TTC549 (cell line): ENCODE measurements around the gene ARAF.
A peak's percentile ranks its signal among the peaks of the same experiment; 100 is the strongest.
"Not testable (repeated sequence)": the region's sequence is repeated elsewhere in the genome, so short reads cannot be mapped to it uniquely, and the experiment has no call there.

Source experiments
- FAIRE-seq: peaks from 2 replicates; lab custom pipeline; 2012; peaks lifted over from hg19 to GRCh38; lab: Jason Lieb, UNC

Gene ARAF

DNA sequence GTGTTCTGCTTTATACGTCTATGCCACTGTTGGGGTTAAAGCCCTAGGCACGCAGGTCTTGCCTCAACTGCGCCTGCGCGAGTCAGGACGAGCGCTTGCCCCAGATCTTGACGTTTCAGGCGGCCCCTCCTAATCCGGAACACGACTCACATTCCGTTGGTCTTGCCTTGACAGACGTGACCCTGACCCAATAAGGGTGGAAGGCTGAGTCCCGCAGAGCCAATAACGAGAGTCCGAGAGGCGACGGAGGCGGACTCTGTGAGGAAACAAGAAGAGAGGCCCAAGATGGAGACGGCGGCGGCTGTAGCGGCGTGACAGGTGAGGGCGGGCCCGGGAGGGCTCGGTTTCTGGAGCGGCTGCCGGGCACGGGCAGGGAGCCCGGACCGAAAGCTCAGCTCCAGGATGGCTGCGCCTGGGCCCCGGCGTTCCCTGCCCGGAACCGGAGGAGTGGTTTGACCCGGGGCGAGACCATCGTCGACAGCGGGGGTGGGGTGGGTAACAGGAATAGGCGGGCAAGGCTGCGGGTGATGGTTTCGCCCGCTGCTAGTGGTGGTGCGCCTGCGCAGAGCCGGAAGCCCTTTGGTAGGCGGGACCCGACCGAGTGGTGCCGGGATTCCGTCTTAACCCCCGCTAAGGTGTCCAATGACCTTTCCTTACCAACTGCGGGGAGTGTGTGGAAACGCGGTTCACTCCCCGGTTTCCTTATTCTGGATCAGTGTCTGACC is at the start of gene ARAF:
ARAF (plus strand) TSS at position 272 of the 725 bp plus-strand sequence. CDS start 1,763 bp downstream, outside the sequence.
- peak; percentile 55 for FAIRE-seq

DNA sequence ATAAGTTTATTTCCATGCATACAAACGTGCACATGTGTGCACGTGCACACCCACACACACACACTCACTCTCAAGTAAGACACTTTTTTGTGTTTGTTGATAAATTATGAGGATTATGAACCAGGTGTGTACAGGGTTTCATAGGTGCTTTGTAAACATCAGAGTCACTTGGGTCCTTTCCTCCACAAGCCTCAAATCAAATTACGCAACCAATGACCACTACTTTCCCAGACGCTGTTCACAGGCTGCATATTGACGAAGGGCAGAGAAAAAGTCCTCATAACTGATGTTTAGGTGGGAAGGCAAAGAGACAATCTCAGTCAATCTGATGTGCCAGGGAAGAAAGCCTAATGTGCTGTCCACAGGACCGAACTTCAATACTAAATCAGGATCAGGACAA is 48.6 kb upstream of the ARAF start:
- FAIRE-seq: not testable (repeated sequence)

DNA sequence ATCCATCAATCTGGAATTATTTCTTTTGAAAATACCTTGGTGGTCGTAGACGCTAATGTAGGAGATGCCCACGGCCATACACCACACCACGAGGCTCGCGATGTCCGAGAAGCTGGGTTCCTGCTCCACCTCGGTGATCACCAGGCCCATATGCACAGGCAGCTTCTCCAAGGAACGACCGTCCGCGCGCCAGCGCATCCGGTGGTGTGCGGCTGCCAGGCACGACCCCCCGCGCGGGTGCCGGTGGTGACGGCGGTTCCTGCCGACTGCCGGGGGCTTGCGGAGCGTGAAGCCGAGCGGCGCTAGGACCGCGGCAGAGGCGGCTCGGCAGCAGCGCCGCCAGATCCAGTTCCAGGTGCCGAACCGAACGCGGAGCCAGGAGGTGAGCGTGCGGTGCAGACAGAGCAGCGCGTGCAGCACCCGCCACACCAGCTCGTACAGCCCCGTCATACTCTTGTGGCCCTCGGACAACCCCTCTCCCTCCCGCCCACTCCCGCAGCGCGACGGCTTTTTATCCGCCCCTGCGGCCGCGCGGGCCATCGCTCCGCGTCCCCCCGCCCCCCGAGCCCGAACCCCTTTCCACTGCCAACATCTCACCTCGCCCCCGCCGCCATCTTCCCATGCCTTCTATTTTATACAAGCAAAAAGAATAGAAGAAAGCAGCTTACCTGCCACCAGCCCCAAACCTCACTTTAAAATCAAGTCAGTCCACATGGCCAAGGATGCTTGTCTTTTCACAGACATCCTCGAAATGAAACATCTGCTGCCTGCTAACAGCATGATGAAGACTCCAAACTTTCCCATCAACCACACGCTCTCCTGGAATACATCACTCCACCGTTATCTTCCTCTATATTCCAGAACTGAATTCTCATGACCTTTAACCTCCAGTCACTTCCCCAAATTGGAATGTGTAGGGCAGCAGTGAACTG is 47.7 kb upstream of the ARAF start:
- FAIRE-seq: not testable (repeated sequence)

DNA sequence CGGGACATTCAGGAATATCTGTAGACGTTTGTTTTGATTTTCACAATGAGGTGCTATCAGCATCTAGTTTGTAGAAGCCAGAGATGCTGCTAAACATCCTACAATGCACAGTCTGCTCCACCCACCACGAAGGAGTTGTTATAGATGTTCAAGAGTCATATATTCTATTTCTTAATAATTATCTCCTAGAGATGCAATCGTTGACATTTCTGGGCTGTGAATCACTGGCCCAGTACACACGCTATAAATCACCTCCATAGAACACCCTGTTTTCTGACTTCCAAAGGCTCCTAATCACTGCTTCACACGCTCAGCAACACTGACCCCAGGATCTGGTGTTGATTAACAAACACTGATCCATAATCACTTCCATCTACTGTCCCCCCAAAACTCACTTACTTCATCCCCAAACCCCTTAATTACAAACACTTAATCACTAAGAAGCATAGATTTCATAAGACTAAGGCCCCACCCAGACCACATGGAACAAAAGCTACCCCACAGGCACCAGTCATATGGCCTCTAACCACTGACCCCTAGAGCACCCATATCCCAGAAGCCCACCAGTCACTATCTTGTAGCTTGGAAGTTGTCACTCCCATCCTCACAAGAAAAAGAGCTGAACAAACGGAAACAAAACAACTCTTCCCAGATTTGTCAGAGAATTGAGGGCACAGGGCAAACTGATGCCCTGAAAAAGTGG is 46.3 kb upstream of the ARAF start:
- no peak for FAIRE-seq

DNA sequence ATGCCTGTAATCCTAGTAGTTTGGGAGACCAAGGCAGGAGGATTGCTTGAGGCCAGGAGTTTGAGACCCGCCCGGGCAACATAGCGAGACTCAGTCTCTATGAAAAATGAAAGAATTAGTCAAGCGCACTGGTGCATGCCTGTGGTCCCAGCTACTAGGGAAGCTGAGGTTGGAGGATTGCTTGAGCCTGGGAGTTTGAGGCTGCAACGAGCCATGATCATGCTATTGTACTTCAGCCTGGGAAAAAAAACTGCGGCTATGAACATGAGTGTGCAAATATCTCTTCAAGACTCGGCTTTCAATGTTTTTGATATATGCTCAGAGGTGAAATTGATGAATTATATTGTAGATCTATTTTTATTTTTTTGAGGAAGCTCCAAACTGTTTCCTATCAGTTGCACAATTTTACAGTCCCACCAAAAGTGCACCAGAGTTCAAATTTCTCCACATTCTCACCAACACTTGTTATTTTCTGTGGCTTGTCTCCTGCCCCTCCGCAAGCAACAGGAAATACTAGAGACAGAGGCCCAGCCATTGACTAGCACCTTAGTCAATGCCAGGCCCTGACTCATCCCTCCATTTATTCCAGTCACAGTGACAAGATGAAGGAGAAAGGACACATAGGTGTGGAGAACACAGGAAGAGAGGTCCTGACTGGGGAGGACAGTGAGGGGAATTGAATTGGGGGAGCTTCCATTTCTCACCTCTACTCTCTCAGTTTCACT is 44.9 kb upstream of the ARAF start:
- FAIRE-seq: no peak

DNA sequence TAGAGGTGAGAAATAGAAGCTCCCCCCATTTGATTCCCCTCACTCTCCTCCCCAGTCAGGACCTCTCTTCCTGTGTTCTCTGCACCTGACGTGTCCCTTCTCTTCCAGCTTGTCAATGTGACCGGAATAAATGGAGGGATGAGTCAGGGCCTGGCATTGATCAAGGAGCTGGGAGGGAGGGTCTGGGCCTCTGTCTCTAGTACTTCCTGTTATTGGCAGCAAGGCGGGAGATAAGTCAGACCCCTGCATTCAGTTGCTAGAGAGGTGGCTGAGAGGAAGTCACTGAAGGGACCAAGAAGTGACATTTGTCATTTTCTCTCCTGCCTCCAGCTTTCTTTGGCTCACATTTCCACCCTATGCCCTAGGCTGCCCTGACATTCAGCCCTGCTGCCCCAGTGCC is 42.9 kb upstream of the ARAF start:
- no peak for FAIRE-seq

DNA sequence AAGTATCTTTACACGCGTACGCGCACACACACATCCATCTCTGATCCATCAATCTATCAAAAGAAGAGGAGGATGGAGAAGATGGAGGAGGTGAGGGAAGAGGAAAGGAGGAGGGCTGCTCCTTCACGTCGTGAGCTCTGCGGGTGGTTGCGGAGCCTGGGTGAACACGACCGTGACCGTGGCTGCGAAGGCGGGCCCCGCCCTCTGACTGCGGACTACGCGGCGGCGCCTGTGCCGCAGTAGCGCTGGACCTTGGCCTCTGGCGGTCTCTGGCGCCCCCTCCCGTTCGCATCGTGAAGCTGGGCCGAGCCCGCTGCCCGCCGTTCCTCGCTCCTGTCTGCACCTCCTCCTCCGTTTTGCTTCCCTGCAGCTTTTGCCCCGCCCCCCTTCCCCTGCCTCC is 37.7 kb upstream of the ARAF start:
- FAIRE-seq: no peak

DNA sequence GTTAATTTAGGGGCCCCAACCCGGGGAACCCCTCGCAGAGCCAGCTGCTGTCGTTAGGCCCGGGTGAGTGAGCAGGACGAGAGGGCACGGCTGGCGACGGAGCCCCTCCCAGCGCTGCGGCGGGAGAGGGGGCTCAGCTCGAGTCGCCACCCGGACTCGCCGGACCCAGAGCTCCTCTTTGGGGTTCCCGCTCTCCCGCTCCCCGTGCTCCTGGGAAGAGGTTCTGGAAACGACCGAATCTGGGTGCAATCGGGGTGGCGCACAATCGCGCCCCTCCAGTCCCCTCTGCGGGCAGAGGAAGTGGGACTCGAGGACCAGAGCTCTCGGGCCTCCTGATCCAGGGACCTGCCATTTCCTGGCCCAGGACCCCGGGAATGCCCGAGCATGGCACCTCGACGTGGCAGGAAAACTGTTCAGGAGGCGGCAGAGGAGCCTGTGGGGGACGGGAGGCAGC is 37.3 kb upstream of the ARAF start:
- no peak for FAIRE-seq

DNA sequence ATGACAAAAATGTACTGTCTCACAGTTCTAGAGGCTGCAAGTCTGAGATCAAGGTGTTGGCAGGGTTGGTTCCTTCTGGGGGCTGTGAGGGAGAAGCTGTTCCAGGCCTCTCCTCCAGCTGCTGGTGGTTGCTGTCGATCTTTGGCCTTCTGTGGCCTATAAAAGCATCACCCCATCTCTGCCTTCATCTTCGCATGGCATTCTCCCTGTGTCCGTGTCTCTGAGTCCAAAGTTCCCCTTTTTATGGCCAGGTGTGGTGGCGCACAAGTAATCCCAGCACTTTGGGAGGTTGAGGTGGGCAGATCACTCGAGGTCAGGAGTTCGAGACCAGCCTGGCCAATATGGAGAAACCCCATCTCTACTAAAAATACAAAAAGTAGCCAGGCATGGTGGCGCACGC is 31.5 kb upstream of the ARAF start:
- FAIRE-seq: no peak

DNA sequence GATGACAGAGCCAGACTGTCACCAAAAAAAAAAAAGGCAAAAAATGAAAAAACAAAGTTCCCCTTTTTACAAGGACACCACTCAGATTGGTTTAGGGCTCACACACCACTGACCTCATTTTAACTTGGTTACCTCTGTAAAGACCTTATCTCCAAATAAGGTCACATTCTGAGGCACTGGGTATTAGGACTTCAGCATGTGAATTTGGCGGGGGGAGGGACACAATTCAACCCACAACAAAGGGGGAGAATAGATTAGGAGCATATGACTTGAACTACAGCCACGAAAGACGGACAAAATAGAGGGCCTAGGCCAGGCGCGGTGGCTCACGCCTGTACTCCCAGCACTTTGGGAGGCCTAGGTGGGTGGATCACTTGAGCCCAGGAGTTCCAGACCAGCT is 31.0 kb upstream of the ARAF start:
- FAIRE-seq: no peak

DNA sequence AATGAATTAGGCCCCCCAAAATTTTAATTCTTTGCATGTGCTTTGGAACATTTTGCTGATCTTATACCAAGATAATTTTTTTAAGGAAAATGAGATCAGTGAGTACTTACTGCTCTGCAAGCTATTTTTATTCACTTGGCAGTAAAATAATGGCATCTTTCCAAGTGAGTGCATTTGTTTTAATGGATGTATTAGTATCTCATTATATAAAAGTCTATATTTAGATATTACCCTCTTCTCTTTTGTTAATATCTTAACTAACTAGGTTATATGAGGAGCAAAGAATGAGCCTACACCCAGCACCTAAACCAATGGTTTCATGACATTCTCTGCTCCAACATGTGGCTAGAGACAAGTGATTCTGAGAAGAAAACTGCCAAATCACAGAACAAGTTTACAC is 21.1 kb upstream of the ARAF start:
- FAIRE-seq: no peak

DNA sequence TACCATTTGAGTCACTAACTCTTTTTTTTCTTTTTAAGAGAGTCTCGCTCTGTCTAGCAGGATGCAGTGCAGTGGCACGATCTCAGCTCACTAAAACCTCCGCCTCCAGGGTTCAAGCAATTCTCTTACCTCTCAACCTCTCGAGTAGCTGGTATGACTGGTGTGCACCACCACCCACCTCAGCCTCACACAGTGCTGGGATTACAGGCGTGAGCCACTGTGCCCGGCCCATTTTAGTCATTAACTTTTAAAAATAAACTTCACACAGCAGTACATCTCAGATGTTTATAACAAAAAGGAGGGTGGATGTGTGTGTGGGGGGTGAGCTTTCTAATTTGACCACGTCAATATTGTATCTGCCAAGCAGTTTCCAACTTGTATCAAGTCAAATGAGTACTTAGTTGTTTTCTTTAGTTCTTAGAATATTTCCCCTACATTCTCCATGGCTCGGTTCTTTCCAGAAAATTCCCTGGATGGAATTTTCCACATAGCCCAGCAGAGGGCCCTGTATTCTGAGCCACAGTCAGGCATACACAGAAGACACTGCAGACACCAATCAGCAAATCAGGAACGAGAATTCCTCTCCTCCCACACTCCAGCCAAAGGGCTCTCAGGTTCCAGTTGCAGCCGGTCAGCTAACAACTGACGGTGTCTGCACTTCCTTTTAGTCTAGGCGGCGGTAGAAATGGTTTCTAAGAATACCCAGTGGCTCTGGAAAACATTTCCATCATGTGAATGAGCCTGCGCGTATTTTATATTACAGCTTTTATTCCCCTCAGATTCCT is 20.1 kb upstream of the ARAF start:
- FAIRE-seq: peak; percentile 93

DNA sequence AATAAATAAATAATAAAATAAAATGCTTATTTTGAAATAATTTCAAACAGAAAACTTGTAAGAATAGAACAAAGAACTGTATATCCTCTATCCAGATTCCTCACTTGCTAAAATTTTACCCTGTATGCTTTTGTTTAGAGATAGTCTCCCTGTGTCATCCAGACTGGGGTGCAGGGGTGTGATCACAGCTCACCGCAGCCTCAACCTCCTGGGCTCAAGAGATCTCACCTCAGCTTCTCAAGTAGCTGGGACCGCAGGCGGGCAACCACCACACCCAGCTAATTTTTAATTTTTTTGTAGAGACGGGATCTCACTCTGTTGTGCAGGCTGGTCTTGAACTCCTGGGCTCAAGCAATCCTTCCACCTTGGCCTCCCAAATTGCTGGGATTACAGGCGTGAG is 17.5 kb upstream of the ARAF start:
- no peak for FAIRE-seq

DNA sequence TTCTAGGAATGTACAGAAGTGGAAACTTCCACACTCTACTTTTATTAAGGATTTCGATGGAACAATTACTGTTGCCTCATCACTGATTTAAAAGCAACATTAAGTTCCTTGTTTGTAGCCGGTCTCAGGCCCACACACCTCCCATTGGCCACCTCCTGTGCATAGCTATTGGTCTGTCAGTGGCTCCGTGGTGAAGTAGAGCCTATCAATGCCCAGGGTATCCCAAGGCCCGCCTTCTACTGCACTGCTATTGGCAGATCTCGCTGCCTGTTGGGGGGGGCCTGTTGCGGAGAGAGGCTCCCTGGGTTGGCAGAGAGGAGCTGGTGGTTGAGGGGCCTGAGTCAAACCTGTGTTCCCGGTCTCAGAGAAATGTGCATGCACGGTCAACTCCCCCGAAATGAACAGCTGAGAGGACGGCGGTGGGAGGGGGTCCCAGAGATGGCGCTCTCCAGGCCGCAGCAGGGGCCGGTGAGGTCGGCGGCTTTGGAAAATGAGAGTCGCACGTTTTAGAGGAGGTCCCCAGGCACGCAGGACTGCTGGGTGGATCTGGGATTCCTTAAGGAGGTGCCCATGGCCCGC is 4.9 kb upstream of the ARAF start:
- FAIRE-seq: peak; percentile 73

DNA sequence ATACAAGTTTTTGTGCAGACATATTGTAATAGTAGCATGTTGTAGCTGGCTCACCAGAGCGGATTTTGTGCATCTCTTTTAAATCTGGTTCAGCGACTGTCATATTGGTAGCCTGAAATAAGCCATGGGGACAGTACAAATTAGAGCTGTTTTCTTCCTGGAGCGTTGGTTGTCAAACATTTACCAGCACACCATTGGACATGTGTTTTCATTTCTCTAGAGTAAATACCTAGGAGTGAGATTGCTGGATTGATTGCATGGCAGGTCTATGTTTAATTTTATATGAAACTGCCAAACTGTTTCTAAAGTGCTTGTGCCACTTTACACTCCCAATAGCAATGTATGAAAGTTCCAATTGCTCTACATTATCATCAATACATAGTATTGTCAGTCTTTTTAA is 2.6 kb upstream of the ARAF start:
- FAIRE-seq: no peak

DNA sequence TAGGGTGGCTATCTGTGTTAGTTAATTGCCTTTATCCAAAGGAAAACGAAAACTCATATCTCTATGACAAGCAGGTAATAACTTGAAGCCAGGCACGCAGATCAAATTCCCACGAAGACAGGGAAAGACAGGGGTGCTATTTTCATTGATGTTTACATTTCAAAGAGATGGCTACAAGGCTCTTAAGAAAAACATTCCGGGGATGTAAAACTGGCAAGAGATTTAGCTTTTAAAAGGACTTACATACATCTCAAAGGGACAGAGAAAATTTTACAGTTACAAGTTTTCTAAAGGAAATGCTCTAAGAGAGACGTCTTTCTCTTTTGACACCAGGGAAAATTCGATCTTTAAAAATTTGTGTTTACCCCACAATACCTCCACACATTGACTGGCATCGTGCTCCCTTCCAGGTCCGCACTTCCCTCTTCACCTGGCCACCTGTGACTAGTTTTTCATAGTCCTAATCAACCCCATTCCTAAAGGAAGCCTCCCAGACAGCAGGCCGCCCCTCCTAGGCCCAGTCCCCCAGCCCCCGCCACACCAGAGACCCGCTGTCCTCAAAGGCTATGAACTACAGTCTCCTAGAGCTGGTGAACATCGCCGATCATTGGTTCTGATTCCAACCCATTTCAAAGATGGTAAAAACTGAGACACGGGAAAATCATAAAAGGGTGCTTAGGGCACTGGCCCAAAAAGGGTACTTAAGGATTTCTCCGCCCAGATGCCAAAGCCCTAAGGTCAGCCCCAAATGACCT is 649 bp upstream of the ARAF start:
- no peak for FAIRE-seq

DNA sequence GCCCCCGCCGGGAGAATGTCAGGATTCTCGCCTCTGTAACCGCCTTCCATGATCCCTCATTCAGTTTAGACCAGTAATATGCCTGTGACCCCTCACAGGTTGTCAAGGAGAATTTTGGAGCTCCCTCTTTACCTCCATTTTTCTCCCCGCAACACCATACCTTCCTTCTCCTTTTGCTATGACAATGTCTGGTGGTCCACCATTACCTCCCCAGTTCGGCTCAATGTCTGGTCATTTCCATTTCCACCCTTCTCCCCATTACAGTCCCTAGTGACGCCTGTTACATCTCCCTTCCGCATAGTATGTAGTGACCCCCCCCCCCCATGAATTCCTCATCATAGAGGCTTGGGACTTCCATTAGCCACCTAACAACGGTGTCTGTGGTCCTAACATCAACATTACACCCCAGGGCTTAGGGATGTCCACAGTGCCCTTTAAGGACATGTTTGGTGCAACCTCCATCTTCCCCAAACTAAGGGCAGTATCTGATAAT is 700 bp downstream of the ARAF start:
- no peak for FAIRE-seq

DNA sequence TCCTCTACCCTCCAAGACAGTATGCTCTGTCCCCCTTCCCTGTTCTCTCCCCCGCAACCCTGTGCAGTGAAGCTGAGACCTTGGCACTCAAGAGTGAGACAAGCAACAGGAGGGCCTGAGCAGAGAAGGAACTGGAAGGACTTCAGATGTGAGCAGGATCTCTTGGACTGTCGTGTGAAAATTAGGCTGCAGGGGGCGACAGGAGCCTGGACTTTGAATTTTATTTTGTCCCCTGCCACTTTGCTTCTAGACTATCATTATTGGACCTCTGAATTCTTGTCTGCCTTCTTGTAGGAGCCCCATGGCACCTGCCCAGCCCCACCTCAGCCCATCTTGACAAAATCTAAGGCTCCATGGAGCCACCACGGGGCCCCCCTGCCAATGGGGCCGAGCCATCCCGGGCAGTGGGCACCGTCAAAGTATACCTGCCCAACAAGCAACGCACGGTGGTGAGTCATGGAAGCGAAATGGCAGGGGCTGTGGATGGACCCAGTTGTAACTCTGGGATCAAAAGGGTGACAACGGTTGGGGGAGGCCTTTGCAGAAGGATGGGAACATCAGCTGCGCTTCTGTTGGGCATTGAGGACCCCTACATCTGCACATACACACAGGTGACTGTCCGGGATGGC is 1.7 kb downstream of the ARAF start:
- FAIRE-seq: no peak

DNA sequence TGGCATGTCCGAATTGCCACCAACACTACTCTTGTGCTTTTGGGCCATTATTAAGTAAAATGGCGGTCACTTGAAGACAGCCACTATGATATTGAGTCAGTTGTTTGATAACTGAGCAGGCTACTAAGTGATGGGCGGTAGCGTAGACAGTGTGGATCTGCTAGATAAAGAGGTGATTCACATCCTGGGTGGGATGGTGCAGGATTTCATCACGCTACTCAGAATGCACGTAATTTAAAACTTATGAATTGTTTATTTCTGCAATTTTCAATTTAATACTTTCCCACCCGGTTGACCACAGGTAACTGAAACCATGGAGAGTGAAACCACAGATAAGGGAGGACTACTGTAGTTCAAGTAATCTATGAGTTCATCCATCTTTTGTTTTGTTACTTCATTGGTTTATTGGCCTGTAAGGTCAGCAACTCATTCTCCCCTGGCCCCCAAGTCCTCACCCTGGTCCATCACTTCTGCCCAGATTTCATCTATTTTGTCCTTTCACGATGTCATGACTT is 2.9 kb downstream of the ARAF start:
- FAIRE-seq: no peak
